HCT116 (cell line): ENCODE results near the gene BLOC1S5. TPM values are rescaled to one million over a fixed set of nuclear protein-coding genes. Genes with fewer than 3 reads are reported as not detected.

Experiments
- ATAC-seq: fragments of 200-7000 bp; cut with Tn5 transposase; 2 replicates; pipeline ENCODE4 v1.9.1; 2020; ENCODE audit warnings: mild to moderate bottlenecking, moderate library complexity
- BruUV-seq: library from RNA; stranded (reverse); fragments of 400-500 nt; replicated peaks from 2 replicates; lab custom pipeline; 2021; lab: Mats Ljungman, UMichigan
- CTCF ChIA-PET: fragments of 300-600 bp; sonication (Branson Sonifier 250); formaldehyde crosslinking; loops from one replicate; lab custom pipeline; 2021; ENCODE audit warnings: antibody characterized with exemption; lab: Charles Lee
- POLR2A ChIA-PET: fragments of 300-600, 350-600 bp; sonication (Branson Sonifier 250); formaldehyde crosslinking; loops from one replicate; lab custom pipeline; 2021; ENCODE audit warnings: antibody characterized with exemption; lab: Charles Lee
- RAD21 ChIA-PET, 2 experiments: fragments of 300-600 bp; sonication (Branson Sonifier 250); formaldehyde crosslinking; loops; one replicate each; lab custom pipeline; 2023; ENCODE audit warnings: low total read pairs in 2 of 2; ENCODE audit not compliant: uncharacterized antibody in 2 of 2, unreplicated experiment in 2 of 2, low non-redundant PET in 1 of 2; lab: Charles Lee
- DNase-seq: peaks from one replicate; pipeline ENCODE4 v3.0.0-alpha.2; 2010; ENCODE audit warnings: low read depth, low spot score
- H2AFZ ChIP-seq: fragments of 200-600 bp; shearing (Covaris generic), sonication (generic); 2 replicates; pipeline ENCODE4 v1.6.1; 2017; ENCODE audit warnings: low read depth, mixed run types, mixed read lengths, antibody characterized with exemption, low read length; ENCODE audit not compliant: poor library complexity, severe bottlenecking
- H3K27ac ChIP-seq: 2 replicates; pipeline ENCODE4 v1.5.1; 2012; ENCODE audit warnings: low read depth, low read length
- H3K27me3 ChIP-seq: fragments of 200-600 bp; sonication (generic); 2 replicates; pipeline ENCODE4 v1.6.1; 2016; ENCODE audit warnings: mixed run types, low read length, mixed read lengths; ENCODE audit not compliant: insufficient read depth
- H3K36me3 ChIP-seq, 2 experiments: fragments of 200-500 bp in 1 of 2; fragments of 200-600 bp in 1 of 2; sonication (Bioruptor generic) in 1 of 2; sonication (generic) in 1 of 2; 2 replicates each; pipeline versions ENCODE4 v1.5.1 to v1.6.1; 2014 to 2016; ENCODE audit warnings: low read length in 2 of 2, inconsistent platforms in 1 of 2, mixed read lengths in 1 of 2, mixed run types in 1 of 2; ENCODE audit not compliant: insufficient read depth in 2 of 2, control insufficient read depth in 1 of 2
- H3K4me1 ChIP-seq, 2 experiments: fragments of 200-600 bp in 1 of 2; sonication (generic) in 1 of 2; 2 replicates each; pipeline versions ENCODE4 v1.5.1 to v1.6.1; 2012 to 2017; ENCODE audit warnings: low read length in 2 of 2, inconsistent platforms in 1 of 2, mild to moderate bottlenecking in 1 of 2, mixed read lengths in 1 of 2, mixed run types in 1 of 2, moderate library complexity in 1 of 2; ENCODE audit not compliant: insufficient read depth in 2 of 2, control insufficient read depth in 1 of 2
- H3K4me2 ChIP-seq: fragments of 200-600 bp; sonication (generic); 2 replicates; pipeline ENCODE4 v1.6.1; 2017; ENCODE audit warnings: mixed run types, low read length, mixed read lengths
- H3K4me3 ChIP-seq, 2 experiments: fragments of 200-600 bp in 1 of 2; sonication (generic) in 1 of 2; replicated peaks in 1 of 2; 2 replicates each; pipeline ENCODE4 v1.5.1; 2011 to 2016; ENCODE audit warnings: low read length in 2 of 2, control low read depth in 1 of 2, low read depth in 1 of 2, mild to moderate bottlenecking in 1 of 2, mixed read lengths in 1 of 2, mixed run types in 1 of 2
- H3K79me2 ChIP-seq: fragments of 200-600 bp; sonication (generic); 2 replicates; pipeline ENCODE4 v1.6.1; 2017; ENCODE audit warnings: mild to moderate bottlenecking, mixed run types, low read length, moderate library complexity, mixed read lengths; ENCODE audit not compliant: insufficient read depth
- H3K9ac ChIP-seq: fragments of 200-600 bp; sonication (generic); 2 replicates; pipeline ENCODE4 v1.6.1; 2016; ENCODE audit warnings: low read length, mixed read lengths
- H3K9me2 ChIP-seq: fragments of 200-600 bp; sonication (generic), shearing (Covaris generic); 2 replicates; pipeline ENCODE4 v1.6.1; 2017; ENCODE audit warnings: mixed run types, mild to moderate bottlenecking, moderate library complexity; ENCODE audit not compliant: insufficient read depth
- H3K9me3 ChIP-seq, 2 experiments: fragments of 200-500 bp in 1 of 2; fragments of 200-600 bp in 1 of 2; sonication (Bioruptor generic) in 1 of 2; sonication (generic) in 1 of 2; 2 replicates each; pipeline ENCODE4 v1.6.1; 2014 to 2017; ENCODE audit warnings: low read length in 2 of 2, mixed read lengths in 2 of 2, inconsistent platforms in 1 of 2, low read depth in 1 of 2, mild to moderate bottlenecking in 1 of 2, mixed run types in 1 of 2, moderate library complexity in 1 of 2; ENCODE audit not compliant: control insufficient read depth in 1 of 2, insufficient read depth in 1 of 2
- H4K20me1 ChIP-seq: fragments of 200-600 bp; sonication (generic), shearing (Covaris generic); 2 replicates; pipeline ENCODE4 v1.6.1; 2017; ENCODE audit warnings: mixed run types, mild to moderate bottlenecking, moderate library complexity; ENCODE audit not compliant: insufficient read depth
- CEBPB ChIP-seq: IDR thresholded peaks from 2 replicates; pipeline ENCODE4 v1.6.1; 2012; ENCODE audit warnings: low read depth
- EGR1 ChIP-seq: IDR thresholded peaks from 2 replicates; pipeline ENCODE4 v1.6.1; 2012; ENCODE audit warnings: low read depth
- EZH2phosphoT487 ChIP-seq: fragments of 200-600 bp; IDR thresholded peaks from 2 replicates; pipeline ENCODE4 v1.6.1; 2018; ENCODE audit warnings: antibody characterized with exemption, borderline replicate concordance
- FOSL1 ChIP-seq: IDR thresholded peaks from 2 replicates; pipeline ENCODE4 v1.6.1; 2012; ENCODE audit warnings: low read depth
- RAD21 ChIP-seq: IDR thresholded peaks from 2 replicates; pipeline ENCODE4 v1.6.1; 2012; ENCODE audit warnings: low read depth, mild to moderate bottlenecking
- intact Hi-C: fragments of 100-400 bp; cut with micrococcal nuclease; formaldehyde crosslinking; loops from 2 replicates; pipeline ENCODE4 v1.10.0; 2022
- total RNA-seq: library from RNA; stranded (reverse); gene quantifications from one replicate; pipeline ENCODE4 v1.2.1, GENCODE V29; 2021; ENCODE audit not compliant: unreplicated experiment
- TF ChIP-seq, protein P1 (sequence below): IDR thresholded peaks from 2 replicates; pipeline ENCODE4 v1.6.1; 2012; ENCODE audit warnings: low read depth
- TF ChIP-seq, protein P2 (sequence below): IDR thresholded peaks from 2 replicates; pipeline ENCODE4 v1.6.1; 2012

Gene BLOC1S5
- total RNA-seq, 1 experiment from 2014 or later, result 12.0 TPM

DNA sequence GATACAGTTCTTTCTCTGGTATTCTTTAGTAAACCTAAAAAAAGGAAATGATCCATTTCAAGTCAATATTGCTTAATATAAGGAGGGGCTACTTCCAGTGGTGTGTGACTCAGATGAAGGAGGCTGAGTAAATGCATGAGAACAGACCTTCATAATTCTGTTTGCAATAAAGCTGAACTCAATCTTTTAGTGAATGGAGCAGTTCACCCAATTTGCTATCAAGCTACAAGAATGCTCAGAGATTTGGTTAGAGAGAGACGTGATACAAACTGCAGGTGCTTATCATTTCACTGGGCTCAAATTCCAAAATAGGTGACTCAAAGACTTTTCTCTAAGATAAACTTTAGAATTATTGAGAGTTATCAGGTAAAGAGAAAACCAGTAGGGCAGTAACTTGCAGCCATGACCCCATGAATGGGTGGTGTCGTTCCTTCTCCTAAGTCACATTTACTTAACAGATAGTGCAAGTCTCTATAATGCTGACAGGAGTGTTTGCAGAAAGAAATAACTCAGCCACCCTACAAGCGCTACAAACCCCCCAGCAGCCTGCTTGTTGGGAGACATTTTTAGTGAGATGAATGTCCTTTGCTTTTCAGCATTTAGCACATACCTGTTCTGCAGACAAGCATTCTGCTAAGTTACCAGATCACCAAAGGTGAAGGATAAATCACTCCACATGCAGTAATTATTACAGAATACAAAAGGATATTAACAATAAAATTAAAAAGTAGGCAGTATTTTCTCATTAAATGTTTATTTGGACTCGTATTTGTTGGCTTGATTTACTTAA, 16.4 kb upstream of the BLOC1S5 start:
- POLR2A ChIA-PET, result no interaction called here

More for the DNA sequence above, 16.4 kb upstream of the BLOC1S5 start:
- H3K36me3 ChIP-seq, result peaks cover 3 to 11% of the 10 kb centered on the region in 2 experiments; a peak in 2 of 4 replicates
- TF ChIP-seq RAD21 (no peak), CEBPB (peak; percentile 71), EGR1 (no peak), EZH2phosphoT487 (no peak), FOSL1 (0 out of 2 replicates have a peak, but pooled peaks have one; percentile 7)
- TF ChIP-seq, protein P1, sequence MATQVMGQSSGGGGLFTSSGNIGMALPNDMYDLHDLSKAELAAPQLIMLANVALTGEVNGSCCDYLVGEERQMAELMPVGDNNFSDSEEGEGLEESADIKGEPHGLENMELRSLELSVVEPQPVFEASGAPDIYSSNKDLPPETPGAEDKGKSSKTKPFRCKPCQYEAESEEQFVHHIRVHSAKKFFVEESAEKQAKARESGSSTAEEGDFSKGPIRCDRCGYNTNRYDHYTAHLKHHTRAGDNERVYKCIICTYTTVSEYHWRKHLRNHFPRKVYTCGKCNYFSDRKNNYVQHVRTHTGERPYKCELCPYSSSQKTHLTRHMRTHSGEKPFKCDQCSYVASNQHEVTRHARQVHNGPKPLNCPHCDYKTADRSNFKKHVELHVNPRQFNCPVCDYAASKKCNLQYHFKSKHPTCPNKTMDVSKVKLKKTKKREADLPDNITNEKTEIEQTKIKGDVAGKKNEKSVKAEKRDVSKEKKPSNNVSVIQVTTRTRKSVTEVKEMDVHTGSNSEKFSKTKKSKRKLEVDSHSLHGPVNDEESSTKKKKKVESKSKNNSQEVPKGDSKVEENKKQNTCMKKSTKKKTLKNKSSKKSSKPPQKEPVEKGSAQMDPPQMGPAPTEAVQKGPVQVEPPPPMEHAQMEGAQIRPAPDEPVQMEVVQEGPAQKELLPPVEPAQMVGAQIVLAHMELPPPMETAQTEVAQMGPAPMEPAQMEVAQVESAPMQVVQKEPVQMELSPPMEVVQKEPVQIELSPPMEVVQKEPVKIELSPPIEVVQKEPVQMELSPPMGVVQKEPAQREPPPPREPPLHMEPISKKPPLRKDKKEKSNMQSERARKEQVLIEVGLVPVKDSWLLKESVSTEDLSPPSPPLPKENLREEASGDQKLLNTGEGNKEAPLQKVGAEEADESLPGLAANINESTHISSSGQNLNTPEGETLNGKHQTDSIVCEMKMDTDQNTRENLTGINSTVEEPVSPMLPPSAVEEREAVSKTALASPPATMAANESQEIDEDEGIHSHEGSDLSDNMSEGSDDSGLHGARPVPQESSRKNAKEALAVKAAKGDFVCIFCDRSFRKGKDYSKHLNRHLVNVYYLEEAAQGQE, result no peak
- TF ChIP-seq, protein P2, sequence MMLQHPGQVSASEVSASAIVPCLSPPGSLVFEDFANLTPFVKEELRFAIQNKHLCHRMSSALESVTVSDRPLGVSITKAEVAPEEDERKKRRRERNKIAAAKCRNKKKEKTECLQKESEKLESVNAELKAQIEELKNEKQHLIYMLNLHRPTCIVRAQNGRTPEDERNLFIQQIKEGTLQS, result no peak
- TF ChIP-seq, all 23 proteins: peak for 2
- H3K4me1 ChIP-seq, result peaks cover 40 to 47% of the 10 kb centered on the region in 2 experiments
- H3K27ac ChIP-seq, result no peak overlapping the region
- no peak overlapping the region for H2AFZ ChIP-seq
- H3K4me3 ChIP-seq, result no peak overlapping the region
- no peak overlapping the region for H3K9ac ChIP-seq
- peaks cover 11% of the 10 kb centered on the region; the same call in 1 of the 2 replicates for H4K20me1 ChIP-seq
- H3K27me3 ChIP-seq, result no peaks in the 10 kb centered on the region
- H3K9me2 ChIP-seq, result no peaks in the 10 kb centered on the region
- ChIA-PET CTCF (no interaction called here), RAD21 (no interaction called here)
- intact Hi-C loops, result no loop called here
- peaks cover 65% of the 10 kb centered on the region for H3K79me2 ChIP-seq
- no peaks in the 10 kb centered on the region for H3K9me3 ChIP-seq
- ATAC-seq (no peak), DNase-seq (no peak)
- BruUV-seq, result no TSS peak
- no peak overlapping the region for H3K4me2 ChIP-seq
